K562 (cell line): ENCODE measurements around the gene SERGEF. TPM values are rescaled to one million over a fixed set of nuclear protein-coding genes. Genes with fewer than 3 reads are reported as not detected.

Experiments
- ATAC-seq: fragments of 200-7000 bp; cut with Tn5 transposase; 3 replicates; pipeline ENCODE4 v1.9.1; 2020; ENCODE audit warnings: moderate library complexity
- BruUV-seq: library from RNA; stranded (reverse); fragments of 400-500 nt; replicated peaks from 2 replicates; lab custom pipeline; 2021; lab: Mats Ljungman, UMichigan
- CTCF ChIA-PET: fragments of 300-600 bp; formaldehyde crosslinking; extraction: SDS; loops from one replicate; lab custom pipeline; 2021; ENCODE audit warnings: low intra/inter-chr PET ratio; lab: Yijun Ruan, JAX
- POLR2A ChIA-PET: fragments of 300-600, 350-650 bp; sonication (Branson Sonifier 250); formaldehyde crosslinking; extraction: SDS; loops from one replicate; lab custom pipeline; 2021; ENCODE audit warnings: antibody characterized with exemption, inconsistent platforms; lab: Yijun Ruan, JAX
- DNase-seq, 4 experiments: peaks; one replicate each; pipeline versions ENCODE4 v3.0.0 to v3.0.0-alpha.2; 2011 to 2018; ENCODE audit warnings: low spot score in 3 of 4, mixed read lengths in 3 of 4; ENCODE audit errors: extremely low read depth in 1 of 4
- FAIRE-seq: peaks from 2 replicates; lab custom pipeline; 2011; peaks lifted over from hg19 to GRCh38; lab: Jason Lieb, UNC
- H2AFZ ChIP-seq: 2 replicates; pipeline ENCODE4 v1.6.0; 2011; ENCODE audit warnings: low read depth, low read length, control low read depth, inconsistent platforms
- H3K27ac ChIP-seq: fragments of 200-600 bp; 3 replicates; pipeline ENCODE4 v1.8.0; 2011; ENCODE audit warnings: low read depth, mild to moderate bottlenecking, control low read depth, inconsistent platforms, low read length, moderate library complexity, mixed read lengths; ENCODE audit errors: extremely low read depth
- H3K27me3 ChIP-seq, 2 experiments: fragments of 300-600 bp in 1 of 2; 2 replicates in 1 of 2; 3 replicates in 1 of 2; pipeline versions ENCODE4 v1.6.0 to v1.8.0; 2011; ENCODE audit warnings: inconsistent platforms in 2 of 2, low read length in 2 of 2, mild to moderate bottlenecking in 1 of 2, mixed read lengths in 1 of 2, moderate library complexity in 1 of 2; ENCODE audit not compliant: control insufficient read depth in 2 of 2, insufficient read depth in 2 of 2
- H3K36me3 ChIP-seq: fragments of 300-600 bp; 3 replicates; pipeline ENCODE4 v1.8.0; 2011; ENCODE audit warnings: mild to moderate bottlenecking, low read length, inconsistent platforms; ENCODE audit not compliant: control insufficient read depth, insufficient read depth
- H3K4me1 ChIP-seq, 2 experiments: fragments of 200-600 bp in 1 of 2; replicated peaks in 1 of 2; 2 replicates in 1 of 2; 3 replicates in 1 of 2; pipeline versions ENCODE4 v1.5.1 to v1.8.0; 2011; ENCODE audit warnings: inconsistent platforms in 2 of 2, low read length in 2 of 2, mild to moderate bottlenecking in 1 of 2, mixed read lengths in 1 of 2, moderate library complexity in 1 of 2; ENCODE audit not compliant: control insufficient read depth in 2 of 2, insufficient read depth in 2 of 2
- H3K4me2 ChIP-seq: 2 replicates; pipeline ENCODE4 v1.6.1; 2011; ENCODE audit warnings: low read length, control low read depth, inconsistent platforms, mixed read lengths; ENCODE audit not compliant: insufficient read depth
- H3K4me3 ChIP-seq: fragments of 200-600 bp; sonication (generic), shearing (Covaris generic); 2 replicates; pipeline ENCODE4 v1.5.1; 2016; ENCODE audit warnings: control low read depth, inconsistent platforms
- H3K79me2 ChIP-seq: fragments of 200-600 bp; 3 replicates; pipeline ENCODE4 v1.8.0; 2011; ENCODE audit warnings: low read length, inconsistent platforms; ENCODE audit not compliant: control insufficient read depth, insufficient read depth
- H3K9ac ChIP-seq, 2 experiments: 2 replicates each; pipeline versions ENCODE4 v1.6.0 to v1.6.1; 2011; ENCODE audit warnings: low read depth in 2 of 2, low read length in 2 of 2, control low read depth in 1 of 2, inconsistent platforms in 1 of 2, mild to moderate bottlenecking in 1 of 2, mixed read lengths in 1 of 2; ENCODE audit not compliant: insufficient read depth in 1 of 2
- H3K9me1 ChIP-seq: one replicate; pipeline ENCODE4 v1.6.0; 2011; ENCODE audit warnings: inconsistent platforms, mild to moderate bottlenecking, low read length, moderate library complexity; ENCODE audit not compliant: control insufficient read depth, insufficient read depth
- H3K9me3 ChIP-seq: replicated peaks from 2 replicates; pipeline ENCODE4 v1.5.1; 2011; ENCODE audit warnings: low read depth, low read length, inconsistent platforms; ENCODE audit not compliant: control insufficient read depth, insufficient read depth
- H4K20me1 ChIP-seq: replicated peaks from 2 replicates; pipeline ENCODE4 v1.6.1; 2011; ENCODE audit warnings: low read length, inconsistent platforms, mixed read lengths; ENCODE audit not compliant: control insufficient read depth, insufficient read depth
- FOXJ2 ChIP-seq: fragments of 200-800 bp; sonication (Bioruptor generic); IDR thresholded peaks from 2 replicates; pipeline ENCODE4 v1.6.1; 2016; ENCODE audit warnings: missing genetic modification characterization, missing compliant biosample characterization
- KLF13 ChIP-seq: fragments of 450-650 bp; IDR thresholded peaks from 2 replicates; pipeline ENCODE4 v1.6.1; 2016; ENCODE audit warnings: missing genetic modification characterization, low read depth, mild to moderate bottlenecking, missing compliant biosample characterization, moderate library complexity, borderline replicate concordance
- MTA1 ChIP-seq: fragments of 450-650 bp; IDR thresholded peaks from 2 replicates; pipeline ENCODE4 v1.6.1; 2017; ENCODE audit warnings: borderline replicate concordance
- RAD51 ChIP-seq: fragments of 450-650 bp; IDR thresholded peaks from 2 replicates; pipeline ENCODE4 v1.7.1; 2016; ENCODE audit warnings: low read depth, mild to moderate bottlenecking, borderline replicate concordance
- RBM22 ChIP-seq: fragments of 200-400 bp; formaldehyde crosslinking; IDR thresholded peaks from 2 replicates; pipeline ENCODE4 v1.6.1; 2018; ENCODE audit warnings: low read length, low read depth; ENCODE audit not compliant: poor library complexity, severe bottlenecking
- SMAD4 ChIP-seq: fragments of 250-450 bp; sonication (Bioruptor Pico); conservative IDR thresholded peaks from 2 replicates; pipeline ENCODE4 v1.8.0; 2021; ENCODE audit warnings: inconsistent platforms, mild to moderate bottlenecking, moderate library complexity
- SRSF9 ChIP-seq: fragments of 200-400 bp; formaldehyde crosslinking; IDR thresholded peaks from 2 replicates; pipeline ENCODE4 v1.6.1; 2017; ENCODE audit warnings: low read depth, low read length, borderline replicate concordance
- TAF15 ChIP-seq: fragments of 200-400 bp; formaldehyde crosslinking; IDR thresholded peaks from 2 replicates; pipeline ENCODE4 v1.6.1; 2017; ENCODE audit warnings: mild to moderate bottlenecking, low read depth, low read length, moderate library complexity
- ZNF165 ChIP-seq: fragments of 250-450 bp; sonication (Bioruptor Pico); IDR thresholded peaks from 2 replicates; pipeline ENCODE4 v1.4.0; 2020; ENCODE audit warnings: borderline replicate concordance
- WGBS: fragments of 100-300 bp; shearing (Covaris generic); methylation state at CpG from one replicate; pipeline ENCODE4 v1.1.6; 2016; ENCODE audit warnings: low coverage, mixed read lengths; ENCODE audit not compliant: insufficient coverage; ENCODE audit errors: missing lambda C conversion rate; 5-methylcytosine and 5-hydroxymethylcytosine counted together
- in situ Hi-C: fragments of 300-500 bp; cut with MboI; formaldehyde crosslinking; loops from 4 replicates; pipeline ENCODE4 v1.15.0; 2018; ENCODE audit warnings: inconsistent platforms, mixed read lengths
- intact Hi-C: fragments of 100-400 bp; cut with micrococcal nuclease; formaldehyde crosslinking; loops from 2 replicates; pipeline ENCODE4 v1.14.2; 2022
- polyA plus RNA-seq, 8 experiments: library from polyadenylated mRNA; depleted of rRNA in 4 of 8; stranded (reverse) in 5 of 8; unstranded in 3 of 8; fragments of >200 nt; fragmentation: Nextera tagmentation in 2 of 8; fragmentation: Illumina TruSeq in 1 of 8; extraction: Ambion mirVana in 2 of 8; extraction: Trizol in 1 of 8; gene quantifications; 2 replicates each; pipeline versions ENCODE4 v1.2.1 to v1.2.3, GENCODE V29; 2011 to 2014; ENCODE audit warnings: inconsistent platforms in 1 of 8, missing spikeins in 1 of 8
- total RNA-seq, 7 experiments: library from RNA; depleted of rRNA in 6 of 7; stranded (reverse); fragments of >200 nt in 6 of 7; fragmentation: Illumina TruSeq in 2 of 7; extraction: Trizol in 2 of 7; gene quantifications; 2 replicates each; pipeline versions ENCODE4 v1.2.1 to v1.2.3, GENCODE V29; 2011 to 2021; ENCODE audit warnings: low replicate concordance in 1 of 7
- TF ChIP-seq, protein P1 (sequence below): fragments of 250-450 bp; sonication (Bioruptor Pico); IDR thresholded peaks from 2 replicates; pipeline ENCODE4 v1.8.0; 2021; ENCODE audit warnings: moderate library complexity, mild to moderate bottlenecking, inconsistent platforms
- TF ChIP-seq, protein P2 (sequence below): fragments of 250-450 bp; sonication (Bioruptor Pico); IDR thresholded peaks from 2 replicates; pipeline ENCODE4 v1.4.0; 2020

SERGEF gene
- total and polyA plus RNA-seq, 9 of the 15 experiments (the other 6 are each of a cell fraction or from before 2014, with no cell fraction given) = 10.2 to 28.0 (median 19.9) TPM

DNA sequence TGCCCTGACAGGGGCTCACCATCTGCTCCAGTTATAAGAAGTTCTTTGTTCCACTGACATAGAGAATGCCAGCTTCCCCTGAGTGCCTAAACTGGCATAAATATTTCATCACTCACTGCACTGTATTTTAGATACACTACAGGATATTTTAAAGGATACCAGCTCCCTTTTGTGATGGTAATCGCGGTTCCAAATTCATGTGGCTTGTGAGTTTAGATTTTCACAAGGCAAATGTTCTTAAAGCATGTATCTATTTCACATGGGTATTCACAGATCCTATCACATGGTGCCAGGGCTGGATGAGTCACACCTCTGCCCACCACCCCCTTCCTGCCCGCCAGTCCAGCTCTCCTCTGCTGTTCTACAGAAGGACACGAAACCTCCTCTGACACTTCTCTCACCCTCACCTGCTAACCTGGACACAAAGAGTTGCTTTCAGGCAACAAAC, 172.7 kb downstream of the SERGEF start:
- POLR2A ChIA-PET = interaction anchor here (2.6 kb wide), 1 partner anchor 10 kb away, joined by 10 read pairs; no protein-coding TSS in a partner anchor
- Histone ChIP-seq H3K9ac (no peak overlapping the region), H3K27ac (no peak overlapping the region), H3K4me1 (no peaks in the 10 kb centered on the region), H3K4me3 (no peak overlapping the region), H2AFZ (no peak overlapping the region), H3K79me2 (no peaks in the 10 kb centered on the region), H3K27me3 (no peaks in the 10 kb centered on the region), H3K9me3 (no peaks in the 10 kb centered on the region), H3K4me2 (no peak overlapping the region), H3K9me1 (no peaks in the 10 kb centered on the region), H3K36me3 (no peaks in the 10 kb centered on the region), H4K20me1 (no peaks in the 10 kb centered on the region)
- TF ChIP-seq, protein P1, sequence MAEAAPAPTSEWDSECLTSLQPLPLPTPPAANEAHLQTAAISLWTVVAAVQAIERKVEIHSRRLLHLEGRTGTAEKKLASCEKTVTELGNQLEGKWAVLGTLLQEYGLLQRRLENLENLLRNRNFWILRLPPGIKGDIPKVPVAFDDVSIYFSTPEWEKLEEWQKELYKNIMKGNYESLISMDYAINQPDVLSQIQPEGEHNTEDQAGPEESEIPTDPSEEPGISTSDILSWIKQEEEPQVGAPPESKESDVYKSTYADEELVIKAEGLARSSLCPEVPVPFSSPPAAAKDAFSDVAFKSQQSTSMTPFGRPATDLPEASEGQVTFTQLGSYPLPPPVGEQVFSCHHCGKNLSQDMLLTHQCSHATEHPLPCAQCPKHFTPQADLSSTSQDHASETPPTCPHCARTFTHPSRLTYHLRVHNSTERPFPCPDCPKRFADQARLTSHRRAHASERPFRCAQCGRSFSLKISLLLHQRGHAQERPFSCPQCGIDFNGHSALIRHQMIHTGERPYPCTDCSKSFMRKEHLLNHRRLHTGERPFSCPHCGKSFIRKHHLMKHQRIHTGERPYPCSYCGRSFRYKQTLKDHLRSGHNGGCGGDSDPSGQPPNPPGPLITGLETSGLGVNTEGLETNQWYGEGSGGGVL (CRISPR knock-in tag) = no peak
- TF ChIP-seq SRSF9 = no peak
- DNase-seq = no peak
- FAIRE-seq = no peak
- WGBS = 45% methylated on average over 4 of the region's 4 CpGs
- in situ Hi-C loops = no loop called here
- intact Hi-C loops = no loop called here
- no peak for ATAC-seq
- no TSS peak for BruUV-seq
- CTCF ChIA-PET = no interaction called here

DNA sequence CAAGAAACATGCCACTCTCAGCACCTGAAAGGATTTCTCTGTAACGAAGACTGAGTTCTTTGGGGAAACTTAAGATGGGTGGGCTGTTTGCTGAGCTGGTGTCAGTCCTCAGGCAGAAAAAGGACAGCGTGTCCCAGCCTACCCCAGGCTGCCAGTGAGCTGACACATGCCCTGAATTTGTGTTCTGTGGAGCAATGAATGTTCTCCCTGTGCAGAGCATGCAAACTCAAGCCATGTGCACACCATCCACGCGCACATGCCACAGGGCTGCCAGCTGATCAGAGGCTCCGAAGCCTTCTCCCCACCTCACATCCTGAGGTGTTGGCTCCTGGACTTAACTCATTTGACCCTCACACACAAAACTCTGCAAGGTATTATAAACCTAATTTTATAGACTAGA, 173.4 kb downstream of the SERGEF start:
- no peaks in the 10 kb centered on the region for H3K4me1 ChIP-seq
- ChIA-PET POLR2A (interaction anchor here (2.6 kb wide), 1 partner anchor 10 kb away, joined by 10 read pairs; no protein-coding TSS in a partner anchor), CTCF (no interaction called here)
- no TSS peak for BruUV-seq
- H3K27ac ChIP-seq = no peak overlapping the region
- FAIRE-seq = no peak
- 34% methylated on average over 5 of the region's 5 CpGs for WGBS
- DNase-seq = no peak
- H3K9ac ChIP-seq = no peak overlapping the region
- H3K27me3 ChIP-seq = no peaks in the 10 kb centered on the region
- intact Hi-C loops = no loop called here
- ATAC-seq = no peak
- no peaks in the 10 kb centered on the region for H3K36me3 ChIP-seq
- H2AFZ ChIP-seq = no peak overlapping the region
- no peak overlapping the region for H3K4me3 ChIP-seq
- no peaks in the 10 kb centered on the region for H3K9me3 ChIP-seq
- H3K79me2 ChIP-seq = no peaks in the 10 kb centered on the region
- no peak overlapping the region for H3K4me2 ChIP-seq
- H3K9me1 ChIP-seq = no peaks in the 10 kb centered on the region
- H4K20me1 ChIP-seq = no peaks in the 10 kb centered on the region
- in situ Hi-C loops = no loop called here
- TF ChIP-seq ZNF165 (CRISPR knock-in tag) = no peak
- TF ChIP-seq SMAD4 (CRISPR knock-in tag) = no peak
- TF ChIP-seq KLF13 = no peak
- no peak for TF ChIP-seq FOXJ2 (tag)
- no peak for TF ChIP-seq RAD51
- no peak for TF ChIP-seq TAF15
- TF ChIP-seq, protein P2, sequence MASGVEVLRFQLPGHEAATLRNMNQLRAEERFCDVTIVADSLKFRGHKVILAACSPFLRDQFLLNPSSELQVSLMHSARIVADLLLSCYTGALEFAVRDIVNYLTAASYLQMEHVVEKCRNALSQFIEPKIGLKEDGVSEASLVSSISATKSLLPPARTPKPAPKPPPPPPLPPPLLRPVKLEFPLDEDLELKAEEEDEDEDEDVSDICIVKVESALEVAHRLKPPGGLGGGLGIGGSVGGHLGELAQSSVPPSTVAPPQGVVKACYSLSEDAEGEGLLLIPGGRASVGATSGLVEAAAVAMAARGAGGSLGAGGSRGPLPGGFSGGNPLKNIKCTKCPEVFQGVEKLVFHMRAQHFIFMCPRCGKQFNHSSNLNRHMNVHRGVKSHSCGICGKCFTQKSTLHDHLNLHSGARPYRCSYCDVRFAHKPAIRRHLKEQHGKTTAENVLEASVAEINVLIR (CRISPR knock-in tag) = no peak
- TF ChIP-seq MTA1 = no peak
- TF ChIP-seq RBM22 = no peak
